Left colon (tissue), 2 donors: ENCODE data around the gene THBS1. TPM values are rescaled to one million over a fixed set of nuclear protein-coding genes. Genes with fewer than 3 reads are reported as not detected.

Experiments
- ATAC-seq: fragments of 200-7000 bp; cut with Tn5 transposase; one replicate; pipeline ENCODE4 v1.9.1; 2020; ENCODE audit warnings: mild to moderate bottlenecking, moderate library complexity
- DNase-seq, 2 donors: peaks; one replicate each; pipeline ENCODE4 v3.0.0-alpha.2; 2020
- intact Hi-C, 2 donors: fragments of 100-400 bp; cut with DNase I in 1 of 2; cut with micrococcal nuclease in 1 of 2; formaldehyde crosslinking; loops; one replicate each; pipeline versions ENCODE4 v1.11.2 to v1.14.0; 2022; cut with DNase I, micrococcal nuclease
- total RNA-seq, 2 donors: library from RNA; stranded (reverse); fragmentation: NEBNext Ultra II Directional; extraction: Animal tissue kit (Norgen Biotek cat#: 25700); gene quantifications; one replicate each; pipeline ENCODE4 v1.2.1, GENCODE V29; 2021
- donor health status: DM: no; HTN: no; CAD: no.
- donor health status: DM: yes; HTN: yes; CAD: no.

THBS1 gene
- total RNA-seq, 2 donors from 2014 or later = 174 to 181 TPM

DNA sequence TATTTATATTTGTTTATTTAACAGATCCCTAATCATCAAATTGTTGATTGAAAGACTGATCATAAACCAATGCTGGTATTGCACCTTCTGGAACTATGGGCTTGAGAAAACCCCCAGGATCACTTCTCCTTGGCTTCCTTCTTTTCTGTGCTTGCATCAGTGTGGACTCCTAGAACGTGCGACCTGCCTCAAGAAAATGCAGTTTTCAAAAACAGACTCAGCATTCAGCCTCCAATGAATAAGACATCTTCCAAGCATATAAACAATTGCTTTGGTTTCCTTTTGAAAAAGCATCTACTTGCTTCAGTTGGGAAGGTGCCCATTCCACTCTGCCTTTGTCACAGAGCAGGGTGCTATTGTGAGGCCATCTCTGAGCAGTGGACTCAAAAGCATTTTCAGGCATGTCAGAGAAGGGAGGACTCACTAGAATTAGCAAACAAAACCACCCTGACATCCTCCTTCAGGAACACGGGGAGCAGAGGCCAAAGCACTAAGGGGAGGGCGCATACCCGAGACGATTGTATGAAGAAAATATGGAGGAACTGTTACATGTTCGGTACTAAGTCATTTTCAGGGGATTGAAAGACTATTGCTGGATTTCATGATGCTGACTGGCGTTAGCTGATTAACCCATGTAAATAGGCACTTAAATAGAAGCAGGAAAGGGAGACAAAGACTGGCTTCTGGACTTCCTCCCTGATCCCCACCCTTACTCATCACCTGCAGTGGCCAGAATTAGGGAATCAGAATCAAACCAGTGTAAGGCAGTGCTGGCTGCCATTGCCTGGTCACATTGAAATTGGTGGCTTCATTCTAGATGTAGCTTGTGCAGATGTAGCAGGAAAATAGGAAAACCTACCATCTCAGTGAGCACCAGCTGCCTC, 14.7 kb downstream of the THBS1 start:
- ATAC-seq (peak; percentile 5), DNase-seq (no peak)
- intact Hi-C loops = loop anchor here in 1 of 2 donors (10.0 kb wide), 1 partner anchor 159 kb away; no protein-coding TSS in a partner anchor

DNA sequence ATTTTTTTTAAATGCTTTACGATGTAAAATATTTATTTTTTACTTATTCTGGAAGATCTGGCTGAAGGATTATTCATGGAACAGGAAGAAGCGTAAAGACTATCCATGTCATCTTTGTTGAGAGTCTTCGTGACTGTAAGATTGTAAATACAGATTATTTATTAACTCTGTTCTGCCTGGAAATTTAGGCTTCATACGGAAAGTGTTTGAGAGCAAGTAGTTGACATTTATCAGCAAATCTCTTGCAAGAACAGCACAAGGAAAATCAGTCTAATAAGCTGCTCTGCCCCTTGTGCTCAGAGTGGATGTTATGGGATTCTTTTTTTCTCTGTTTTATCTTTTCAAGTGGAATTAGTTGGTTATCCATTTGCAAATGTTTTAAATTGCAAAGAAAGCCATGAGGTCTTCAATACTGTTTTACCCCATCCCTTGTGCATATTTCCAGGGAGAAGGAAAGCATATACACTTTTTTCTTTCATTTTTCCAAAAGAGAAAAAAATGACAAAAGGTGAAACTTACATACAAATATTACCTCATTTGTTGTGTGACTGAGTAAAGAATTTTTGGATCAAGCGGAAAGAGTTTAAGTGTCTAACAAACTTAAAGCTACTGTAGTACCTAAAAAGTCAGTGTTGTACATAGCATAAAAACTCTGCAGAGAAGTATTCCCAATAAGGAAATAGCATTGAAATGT, 15.6 kb downstream of the THBS1 start:
- no peak for ATAC-seq
- DNase-seq = no peak
- intact Hi-C loops = loop anchor here in 1 of 2 donors (10.0 kb wide), 1 partner anchor 158 kb away; no protein-coding TSS in a partner anchor

DNA sequence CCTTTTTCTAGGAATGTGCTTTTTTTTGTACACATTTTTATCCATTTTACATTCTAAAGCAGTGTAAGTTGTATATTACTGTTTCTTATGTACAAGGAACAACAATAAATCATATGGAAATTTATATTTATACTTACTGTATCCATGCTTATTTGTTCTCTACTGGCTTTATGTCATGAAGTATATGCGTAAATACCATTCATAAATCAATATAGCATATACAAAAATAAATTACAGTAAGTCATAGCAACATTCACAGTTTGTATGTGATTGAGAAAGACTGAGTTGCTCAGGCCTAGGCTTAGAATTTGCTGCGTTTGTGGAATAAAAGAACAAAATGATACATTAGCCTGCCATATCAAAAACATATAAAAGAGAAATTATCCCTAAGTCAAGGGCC, 16.5 kb downstream of the THBS1 start:
- DNase-seq (no peak), ATAC-seq (no peak)
- intact Hi-C loops = loop anchor here in 1 of 2 donors (10.0 kb wide), 1 partner anchor 157 kb away; no protein-coding TSS in a partner anchor

DNA sequence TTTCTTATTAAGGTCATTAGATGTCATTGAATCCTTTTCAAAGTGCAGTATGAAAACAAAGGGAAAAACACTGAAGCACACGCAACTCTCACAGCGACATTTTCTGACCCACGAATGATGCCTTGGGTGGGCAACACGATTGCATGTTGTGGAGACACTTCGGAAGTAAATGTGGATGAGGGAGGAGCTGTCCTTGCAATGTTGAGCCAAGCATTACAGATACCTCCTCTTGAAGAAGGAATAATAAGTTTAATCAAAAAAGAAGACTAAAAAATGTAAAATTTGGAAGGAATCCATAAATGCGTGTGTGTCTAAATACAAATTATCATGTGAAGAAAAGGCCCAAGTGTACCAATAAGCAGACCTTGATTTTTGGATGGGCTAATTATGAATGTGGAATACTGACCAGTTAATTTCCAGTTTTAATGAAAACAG, 16.9 kb downstream of the THBS1 start:
- DNase-seq (no peak), ATAC-seq (no peak)
- intact Hi-C loops = loop anchor here in 1 of 2 donors (10.0 kb wide), 1 partner anchor 157 kb away; no protein-coding TSS in a partner anchor

DNA sequence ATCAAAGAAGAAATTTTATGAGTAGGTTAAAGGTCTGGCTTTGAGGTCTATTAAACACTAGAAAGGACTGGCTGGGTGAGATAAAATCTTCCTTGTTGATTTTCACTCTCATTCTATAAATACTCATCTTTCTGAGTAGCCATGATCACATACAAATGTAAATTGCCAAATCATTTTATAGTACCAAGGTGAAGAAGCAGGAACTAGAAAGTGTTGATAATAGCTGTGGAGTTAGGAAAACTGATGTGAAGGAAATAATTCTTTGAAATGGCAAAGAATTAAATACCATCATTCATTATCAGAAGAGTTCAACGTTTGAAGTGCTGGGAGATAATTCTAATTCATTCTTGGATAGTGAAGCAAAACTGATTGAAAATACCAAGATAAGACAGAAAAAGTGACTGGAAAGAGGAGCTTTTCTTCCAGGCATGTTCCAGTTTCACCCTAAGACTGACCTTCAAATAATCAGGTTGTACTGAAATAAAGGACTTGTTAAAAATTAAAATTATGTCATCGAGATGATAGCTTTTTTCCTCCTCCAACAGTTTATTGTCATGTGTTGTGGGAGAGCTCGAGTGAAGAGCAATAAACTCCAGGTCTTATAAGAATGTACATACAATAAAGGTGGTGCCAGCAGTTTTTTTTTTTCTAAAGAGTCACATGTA, 17.4 kb downstream of the THBS1 start:
- peak; percentile 78 for ATAC-seq
- no peak for DNase-seq
- intact Hi-C loops = loop anchor here in 1 of 2 donors (10.0 kb wide), 1 partner anchor 156 kb away; no protein-coding TSS in a partner anchor

DNA sequence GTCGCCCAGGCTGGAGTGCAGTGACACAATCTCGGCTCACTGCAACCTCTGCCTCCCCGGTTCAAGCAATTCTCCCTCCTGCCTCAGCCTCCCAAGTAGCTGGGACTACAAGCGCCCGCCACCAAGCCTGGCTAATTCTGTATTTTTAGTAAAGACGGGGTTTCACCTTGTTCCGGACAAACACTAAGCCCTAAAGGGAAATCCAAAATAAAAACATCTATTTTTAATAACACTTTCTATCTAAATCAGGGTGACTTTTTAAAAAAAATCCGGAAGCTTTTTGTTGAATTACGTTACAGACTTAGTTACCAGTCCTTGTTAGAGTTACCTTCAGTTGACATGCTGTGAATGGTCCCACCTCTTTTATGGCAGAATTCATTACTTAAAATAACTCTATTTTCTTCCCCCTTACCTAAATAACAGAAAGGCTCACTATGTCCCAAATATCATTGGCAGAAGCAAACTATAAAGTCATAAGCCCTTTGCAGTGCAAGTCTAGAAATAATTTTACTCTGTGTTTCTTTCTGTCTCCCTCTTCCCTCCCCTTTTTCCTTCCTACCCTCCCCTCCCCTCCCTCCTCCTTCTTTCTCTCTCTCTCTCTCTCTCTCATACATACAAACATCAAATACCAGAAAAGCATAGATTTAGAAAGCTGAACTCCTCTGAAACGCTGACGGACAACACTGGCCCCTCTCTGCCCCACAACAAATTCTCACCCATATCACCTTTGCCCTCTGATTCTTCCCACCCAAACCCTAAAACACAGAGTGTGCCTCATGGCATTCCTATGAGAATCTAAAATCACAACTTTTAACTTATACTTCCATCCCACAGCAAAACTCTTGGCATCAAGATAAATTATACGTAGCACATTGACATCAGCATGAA, 18.3 kb downstream of the THBS1 start:
- intact Hi-C loops = loop anchor here in 1 of 2 donors (10.0 kb wide), 1 partner anchor 156 kb away; no protein-coding TSS in a partner anchor
- ATAC-seq = peak; percentile 14
- DNase-seq = no peak

DNA sequence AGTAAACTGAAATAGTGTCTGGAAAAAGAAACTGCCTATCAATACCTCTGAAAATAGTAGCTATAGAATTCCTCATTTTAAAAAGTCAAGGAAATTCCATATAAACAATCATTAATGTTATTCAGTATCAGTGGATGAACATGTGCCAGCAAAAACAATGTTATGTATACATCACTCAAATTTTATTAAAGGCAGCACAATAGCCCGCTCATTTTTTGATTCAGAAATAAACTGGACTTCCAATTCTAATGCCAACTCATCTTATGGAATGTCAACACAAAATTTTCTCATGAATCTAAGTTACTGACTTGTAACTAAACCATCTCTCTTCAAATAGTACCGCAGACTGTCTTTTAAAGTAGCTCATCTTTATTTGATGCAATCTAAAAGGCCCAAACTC, 19.0 kb downstream of the THBS1 start:
- ATAC-seq (no peak), DNase-seq (no peak)
- intact Hi-C loops = loop anchor here in 1 of 2 donors (10.0 kb wide), 1 partner anchor 155 kb away; no protein-coding TSS in a partner anchor

DNA sequence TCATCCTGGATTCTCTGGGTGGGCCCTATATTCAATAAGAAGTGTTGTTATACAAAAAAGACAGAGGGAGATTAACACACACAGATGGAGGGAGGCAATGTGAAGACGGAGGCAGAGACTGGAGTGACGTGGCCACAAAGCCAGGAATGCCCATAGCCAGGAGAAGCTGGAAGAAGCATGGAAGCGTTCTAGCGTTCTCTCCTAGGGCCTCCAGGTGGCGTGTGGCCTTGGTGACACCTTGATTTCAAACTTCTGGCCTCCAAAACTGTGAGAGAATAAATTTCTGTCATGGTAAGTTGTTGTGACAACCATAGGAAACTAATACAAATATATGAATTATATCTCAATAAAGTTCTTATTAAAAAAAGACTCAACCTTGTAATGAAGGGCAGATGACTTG, 21.3 kb downstream of the THBS1 start:
- no peak for DNase-seq
- intact Hi-C loops = no loop called here
- no peak for ATAC-seq

DNA sequence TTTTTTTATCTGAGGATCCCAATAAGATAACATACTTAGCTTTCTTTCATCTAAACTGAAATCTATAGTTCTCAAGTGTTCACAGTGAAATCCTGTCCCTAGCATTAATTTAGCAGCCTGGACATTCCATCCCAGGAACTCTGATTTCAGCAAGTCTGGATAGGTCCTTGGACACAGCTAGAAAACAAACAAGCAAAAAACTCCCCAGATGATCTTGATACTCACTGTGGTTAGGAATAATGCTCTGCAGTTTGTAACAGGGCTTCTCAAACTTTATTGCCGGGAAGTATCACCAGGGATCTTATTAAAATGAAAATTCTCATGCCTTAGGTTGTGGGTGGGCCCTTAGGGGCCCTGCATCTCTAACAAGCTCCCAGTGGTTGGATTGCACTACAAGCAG, 24.3 kb downstream of the THBS1 start:
- DNase-seq (no peak), ATAC-seq (no peak)
- intact Hi-C loops = no loop called here

DNA sequence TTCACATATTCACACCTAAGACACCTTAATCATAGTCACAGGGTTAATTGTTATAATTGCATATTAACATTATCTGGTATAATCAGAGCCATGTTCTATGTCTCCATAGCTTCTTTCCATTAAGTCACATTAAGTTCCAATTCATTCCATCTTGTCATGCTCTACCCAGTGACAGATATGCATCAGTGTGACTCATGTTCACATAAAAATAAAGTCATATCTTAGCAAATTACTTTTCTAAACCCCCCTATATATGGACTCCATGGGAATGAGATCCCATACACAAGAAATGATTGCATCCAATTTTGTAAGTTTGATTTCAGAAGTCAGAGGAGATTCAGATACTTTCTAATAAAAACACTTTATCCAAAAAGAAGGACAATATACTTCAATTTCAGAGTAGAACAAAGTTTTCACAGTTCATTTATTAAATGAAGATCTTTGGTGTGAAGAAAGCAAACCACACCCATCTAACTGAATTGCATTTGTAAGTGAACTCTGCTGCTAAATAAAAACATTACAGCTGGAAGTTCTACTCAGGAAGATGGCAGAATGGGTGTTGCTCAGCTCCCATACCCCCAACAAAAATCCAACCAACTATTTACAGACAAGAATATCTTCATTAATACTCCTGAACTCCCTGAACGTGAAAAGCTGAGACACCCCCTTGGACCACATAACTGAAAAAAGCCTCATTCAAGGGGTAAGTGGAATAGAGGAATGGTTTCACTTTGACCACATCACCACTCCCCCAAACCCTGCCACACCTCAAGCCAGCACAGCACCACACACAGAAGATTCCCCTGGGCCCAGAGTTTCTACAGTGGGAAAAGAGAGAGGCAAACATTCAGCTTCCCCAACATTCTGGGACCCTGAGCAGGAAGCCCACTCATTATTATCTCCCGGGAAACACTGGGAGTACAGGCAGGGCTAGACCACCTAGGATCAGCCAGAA, 27.6 kb downstream of the THBS1 start:
- intact Hi-C loops = no loop called here
- DNase-seq (no peak), ATAC-seq (peak; percentile 45)

DNA sequence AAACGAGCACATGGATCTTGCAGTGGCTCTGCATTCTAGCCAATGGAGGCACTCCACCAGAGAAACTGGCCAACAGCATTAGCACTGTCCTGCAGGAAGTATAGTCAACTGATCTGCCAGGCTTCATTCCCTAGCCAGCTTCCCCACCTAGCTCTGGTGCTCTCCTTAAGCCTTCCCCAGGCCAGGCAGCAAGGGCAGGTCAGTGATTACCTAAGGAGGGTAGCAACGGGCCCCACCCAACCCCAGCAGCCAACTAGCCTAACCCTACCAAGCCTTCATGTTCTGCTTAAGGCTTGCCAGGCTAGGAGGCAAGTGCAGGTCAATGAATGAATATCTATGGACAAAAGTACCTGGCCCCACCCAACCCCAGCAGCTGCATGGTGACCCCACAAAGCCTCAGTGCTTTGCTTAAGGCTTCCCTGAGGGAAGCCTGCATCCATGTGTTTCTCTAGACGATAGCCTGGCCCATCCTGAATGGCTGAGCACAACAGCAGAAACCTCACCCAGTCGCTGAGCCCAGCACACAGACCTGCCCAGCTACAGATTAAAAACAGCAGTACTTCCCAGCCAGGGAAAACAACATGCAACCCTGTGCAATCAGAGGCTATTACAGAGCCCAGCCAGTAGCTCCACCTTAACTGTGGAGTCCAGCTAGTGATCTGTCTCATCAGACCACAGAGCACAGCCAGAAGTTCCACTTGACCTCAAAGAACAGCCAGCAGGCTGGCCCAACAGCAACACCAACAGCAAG, 28.5 kb downstream of the THBS1 start:
- DNase-seq = peak; percentile 74 to 78
- peak; percentile 94 for ATAC-seq
- intact Hi-C loops = no loop called here

DNA sequence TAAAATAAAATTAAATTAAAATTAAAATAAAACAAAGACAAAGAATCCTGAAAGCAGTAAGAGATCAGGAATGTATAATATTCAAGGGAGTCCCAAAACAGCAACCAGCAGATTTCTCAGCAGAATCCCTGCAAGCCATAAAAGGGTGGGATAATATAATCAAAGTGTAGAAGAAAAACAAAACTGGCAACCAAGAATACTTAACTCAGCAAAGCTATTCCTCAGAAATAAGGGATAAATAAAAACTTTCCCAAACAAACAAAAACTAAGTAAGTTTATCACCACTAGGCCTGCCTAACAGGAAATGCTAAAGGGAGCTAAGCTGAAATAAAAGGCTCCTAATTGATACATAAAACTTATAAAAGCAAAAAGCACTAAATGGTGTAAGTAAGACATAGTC, 29.8 kb downstream of the THBS1 start:
- intact Hi-C loops = no loop called here
- no peak for ATAC-seq
- DNase-seq = no peak

DNA sequence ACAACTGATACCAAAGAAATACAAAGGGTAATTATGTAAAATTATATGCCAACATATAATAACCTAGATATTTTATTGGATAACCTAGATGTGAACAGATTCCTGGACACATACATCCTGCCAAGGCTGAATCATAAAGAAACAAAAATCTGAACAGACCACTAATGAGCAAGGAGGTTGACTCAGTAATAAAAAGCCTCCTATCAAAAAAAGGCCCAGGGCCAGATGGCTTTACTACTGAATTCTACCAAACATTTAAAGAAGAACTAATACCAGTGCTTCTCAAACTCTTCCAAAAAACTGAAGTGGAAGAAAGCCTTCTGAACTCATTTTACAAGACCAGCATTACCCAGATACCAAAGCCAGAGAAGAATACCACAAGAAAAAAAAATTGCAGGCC, 32.4 kb downstream of the THBS1 start:
- DNase-seq (no peak), ATAC-seq (no peak)
- intact Hi-C loops = no loop called here

DNA sequence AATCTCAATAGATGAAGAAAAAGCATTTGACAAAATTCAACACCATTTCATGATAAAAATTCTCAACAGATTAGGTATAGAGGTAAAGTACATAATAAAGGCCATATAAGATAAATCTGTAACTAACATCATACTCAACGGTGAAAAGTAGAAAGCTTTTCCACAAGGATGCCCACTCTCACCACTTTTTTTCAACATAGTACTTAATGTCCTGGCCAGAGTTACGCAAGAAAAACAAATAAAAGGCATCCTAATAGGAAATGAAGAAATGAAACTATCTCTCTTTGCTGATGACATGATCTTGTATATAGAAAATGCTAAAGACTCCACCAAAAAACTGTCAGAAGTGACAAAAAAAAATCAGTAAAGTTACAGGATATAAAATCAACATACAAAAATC, 33.0 kb downstream of the THBS1 start:
- ATAC-seq (no peak), DNase-seq (no peak)
- intact Hi-C loops = no loop called here

DNA sequence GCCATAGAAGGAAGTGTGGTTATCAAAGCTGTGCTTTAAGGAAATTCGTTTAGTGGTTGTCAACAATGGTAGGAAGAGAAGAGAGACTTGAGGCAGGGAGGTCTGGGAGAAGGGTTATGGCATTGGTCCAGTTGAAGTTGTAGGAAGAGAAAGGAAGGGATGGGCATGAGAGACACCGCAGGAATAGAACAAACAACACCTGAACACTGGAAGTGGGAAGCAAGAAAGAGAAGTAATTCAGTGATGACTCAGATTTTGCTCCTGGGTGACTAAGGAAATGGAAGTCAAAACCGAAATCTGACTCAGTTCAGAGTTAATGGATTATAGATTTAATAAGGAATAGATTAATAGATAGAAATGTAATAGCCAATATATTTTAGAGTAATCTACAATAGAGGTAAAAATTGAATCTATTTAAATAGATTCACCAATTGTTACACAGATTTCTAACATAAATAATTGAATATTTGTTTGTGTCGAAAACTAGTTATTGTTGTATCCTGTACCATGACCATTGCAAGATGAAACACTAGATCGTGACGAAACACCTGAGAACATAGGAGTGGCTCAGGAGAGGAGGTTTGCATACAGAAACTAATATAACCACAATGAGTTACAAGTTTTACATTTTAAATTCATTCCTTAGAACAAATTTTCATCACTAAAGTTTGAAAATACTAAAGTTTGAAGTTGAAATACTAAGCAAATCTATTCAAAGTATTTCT, 36.0 kb downstream of the THBS1 start:
- intact Hi-C loops = no loop called here
- DNase-seq (no peak), ATAC-seq (peak; percentile 57)
